Activated naive CD4-positive, alpha-beta T cell treated with anti-CD3 and anti-CD28 coated beads for 36 hours (primary cell): ENCODE results near the gene MRPL21. TPM values are rescaled to one million over a fixed set of nuclear protein-coding genes. Genes with fewer than 3 reads are reported as not detected.

Experiments used
- CTCF ChIA-PET: fragments of 350-600 bp; sonication (Branson Sonifier 250); formaldehyde crosslinking; loops from one replicate; lab custom pipeline; 2021; ENCODE audit warnings: antibody characterized with exemption; lab: Charles Lee
- DNase-seq: peaks from one replicate; pipeline ENCODE4 v3.0.0-alpha.2; 2020
- H3K27ac Mint-ChIP-seq: one replicate; pipeline ENCODE4 v1.8.0; 2021; ENCODE audit warnings: mild to moderate bottlenecking, mixed read lengths
- H3K27me3 Mint-ChIP-seq: one replicate; pipeline ENCODE4 v1.8.0; 2021; ENCODE audit warnings: low read depth, mixed read lengths
- H3K36me3 Mint-ChIP-seq: one replicate; pipeline ENCODE4 v1.8.0; 2021; ENCODE audit warnings: low read depth, mixed read lengths
- H3K4me1 Mint-ChIP-seq: one replicate; pipeline ENCODE4 v1.8.0; 2021; ENCODE audit warnings: low read depth, mixed read lengths
- H3K4me3 Mint-ChIP-seq: one replicate; pipeline ENCODE4 v1.8.0; 2021; ENCODE audit warnings: mild to moderate bottlenecking, moderate library complexity, mixed read lengths
- H3K9me3 Mint-ChIP-seq: one replicate; pipeline ENCODE4 v1.8.0; 2021; ENCODE audit warnings: mixed read lengths
- intact Hi-C: fragments of 100-400 bp; cut with micrococcal nuclease; formaldehyde crosslinking; loops from one replicate; pipeline ENCODE4 v1.15.1; 2023
- total RNA-seq, 2 experiments: library from RNA; stranded (reverse); gene quantifications; one replicate each; pipeline ENCODE4 v1.2.3, GENCODE V29; 2021

MRPL21 gene
- total RNA-seq = 10 to 100 TPM; 90.8 to 92.1 TPM

- peak within 1 kb of the TSS; percentile 85 for H3K27ac Mint-ChIP-seq
- DNase-seq = peak; percentile 88
- H3K27me3 Mint-ChIP-seq = no peaks in the 10 kb centered on the region
- no peaks in the 10 kb centered on the region for H3K9me3 Mint-ChIP-seq
- peaks cover 41% of the 10 kb centered on the region for H3K4me1 Mint-ChIP-seq
- H3K4me3 Mint-ChIP-seq = peak within 1 kb of the TSS; percentile 88
- H3K36me3 Mint-ChIP-seq = peaks cover 27% of the 10 kb centered on the region
- intact Hi-C loops = loop anchor here (1.0 to 2.0 kb wide), 2 partner anchors 61 to 145 kb away; partner anchors contain the start of gene TPCN2
- CTCF ChIA-PET = interaction anchor here (1.2 kb wide), 1 partner anchor 78 kb away, joined by 3 read pairs; no protein-coding TSS in a partner anchor
These were observed at the start of gene MRPL21, which contains the start of gene IGHMBP2 for GRCh38 chr11:68903288-68904247. MRPL21 (minus strand) TSS chr11:68903832; CDS start chr11:68903810, 22 bp downstream. IGHMBP2 (plus strand) TSS chr11:68903891; CDS start chr11:68903953, 62 bp downstream.

- no peak for DNase-seq
- H3K27me3 Mint-ChIP-seq = no peaks in the 10 kb centered on the region
- H3K4me1 Mint-ChIP-seq = peaks cover 2% of the 10 kb centered on the region
- CTCF ChIA-PET = no interaction called here
- no peak overlapping the region for H3K27ac Mint-ChIP-seq
- H3K36me3 Mint-ChIP-seq = no peaks in the 10 kb centered on the region
- intact Hi-C loops = no loop called here
- H3K9me3 Mint-ChIP-seq = no peaks in the 10 kb centered on the region
- H3K4me3 Mint-ChIP-seq = no peak overlapping the region
These were observed 47.1 kb upstream of the MRPL21 start for GRCh38 chr11:68950762-68951161.

DNA sequence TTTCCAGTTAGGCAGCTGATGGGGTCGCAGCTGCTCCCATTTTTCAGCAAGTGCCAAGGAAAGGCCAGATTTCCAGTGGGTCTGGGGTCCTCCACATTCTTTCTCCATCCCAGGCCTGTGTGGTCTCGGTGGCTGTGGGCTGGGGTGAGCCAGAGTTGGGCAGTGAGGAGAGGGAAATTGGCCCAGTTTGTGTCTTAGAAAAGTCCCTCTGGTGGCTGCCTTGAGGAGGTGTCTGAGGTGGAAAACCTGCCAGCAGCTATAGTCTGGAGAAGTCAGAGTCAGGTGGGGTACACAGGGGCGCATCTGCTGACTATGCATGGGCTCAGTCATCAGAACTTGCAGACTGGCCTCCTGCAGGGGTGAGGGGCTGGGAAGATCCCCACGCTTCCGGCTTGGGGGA, 46.6 kb upstream of the MRPL21 start:
- CTCF ChIA-PET = interaction anchor here (1.2 kb wide), 1 partner anchor 94 kb away, joined by 4 read pairs; no protein-coding TSS in a partner anchor
- Mint-ChIP-seq H3K4me1 (peaks cover 1% of the 10 kb centered on the region), H3K27ac (no peak overlapping the region)

DNA sequence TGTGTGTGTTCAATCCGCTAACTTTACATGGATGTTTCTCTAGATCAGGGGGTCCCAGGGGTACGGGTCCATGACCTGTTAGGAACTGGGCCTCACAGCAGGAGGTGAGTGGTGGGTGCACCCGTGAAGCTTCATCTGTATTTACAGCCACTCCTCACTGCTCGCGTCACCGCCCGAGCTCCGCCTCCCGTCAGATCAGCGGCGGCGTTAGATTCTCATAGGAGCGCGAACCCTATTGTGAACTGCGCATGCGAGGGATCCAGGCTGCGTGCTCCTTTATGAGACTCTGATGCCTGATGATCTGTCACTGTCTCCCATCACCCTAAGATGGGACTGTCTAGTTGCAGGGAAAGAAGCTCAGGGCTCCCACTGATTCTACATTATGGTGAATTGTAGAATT, 45.3 kb upstream of the MRPL21 start:
- intact Hi-C loops = no loop called here
- CTCF ChIA-PET = no interaction called here
- no peaks in the 10 kb centered on the region for H3K36me3 Mint-ChIP-seq
- H3K4me3 Mint-ChIP-seq = no peak overlapping the region
- no peaks in the 10 kb centered on the region for H3K9me3 Mint-ChIP-seq
- no peaks in the 10 kb centered on the region for H3K4me1 Mint-ChIP-seq
- no peak overlapping the region for H3K27ac Mint-ChIP-seq
- no peak for DNase-seq
- no peaks in the 10 kb centered on the region for H3K27me3 Mint-ChIP-seq

More for the DNA sequence above, 46.6 kb upstream of the MRPL21 start:
- H3K9me3 Mint-ChIP-seq = no peaks in the 10 kb centered on the region
- no peak overlapping the region for H3K4me3 Mint-ChIP-seq
- no peak for DNase-seq
- intact Hi-C loops = no loop called here
- H3K27me3 Mint-ChIP-seq = no peaks in the 10 kb centered on the region
- H3K36me3 Mint-ChIP-seq = no peaks in the 10 kb centered on the region

- Mint-ChIP-seq H3K9me3 (no peaks in the 10 kb centered on the region), H3K4me1 (no peaks in the 10 kb centered on the region), H3K27ac (no peak overlapping the region), H3K4me3 (no peak overlapping the region), H3K27me3 (no peaks in the 10 kb centered on the region), H3K36me3 (no peaks in the 10 kb centered on the region)
- intact Hi-C loops = no loop called here
- CTCF ChIA-PET = no interaction called here
- no peak for DNase-seq
These were observed 44.9 kb upstream of the MRPL21 start for GRCh38 chr11:68948496-68948895.

GRCh38 chr11:68947151-68947550, 43.5 kb upstream of the MRPL21 start:
- Mint-ChIP-seq H3K27me3 (no peaks in the 10 kb centered on the region), H3K36me3 (no peaks in the 10 kb centered on the region), H3K9me3 (no peaks in the 10 kb centered on the region), H3K4me3 (no peak overlapping the region), H3K27ac (no peak overlapping the region), H3K4me1 (no peaks in the 10 kb centered on the region)
- no peak for DNase-seq
- intact Hi-C loops = no loop called here
- CTCF ChIA-PET = no interaction called here

DNA sequence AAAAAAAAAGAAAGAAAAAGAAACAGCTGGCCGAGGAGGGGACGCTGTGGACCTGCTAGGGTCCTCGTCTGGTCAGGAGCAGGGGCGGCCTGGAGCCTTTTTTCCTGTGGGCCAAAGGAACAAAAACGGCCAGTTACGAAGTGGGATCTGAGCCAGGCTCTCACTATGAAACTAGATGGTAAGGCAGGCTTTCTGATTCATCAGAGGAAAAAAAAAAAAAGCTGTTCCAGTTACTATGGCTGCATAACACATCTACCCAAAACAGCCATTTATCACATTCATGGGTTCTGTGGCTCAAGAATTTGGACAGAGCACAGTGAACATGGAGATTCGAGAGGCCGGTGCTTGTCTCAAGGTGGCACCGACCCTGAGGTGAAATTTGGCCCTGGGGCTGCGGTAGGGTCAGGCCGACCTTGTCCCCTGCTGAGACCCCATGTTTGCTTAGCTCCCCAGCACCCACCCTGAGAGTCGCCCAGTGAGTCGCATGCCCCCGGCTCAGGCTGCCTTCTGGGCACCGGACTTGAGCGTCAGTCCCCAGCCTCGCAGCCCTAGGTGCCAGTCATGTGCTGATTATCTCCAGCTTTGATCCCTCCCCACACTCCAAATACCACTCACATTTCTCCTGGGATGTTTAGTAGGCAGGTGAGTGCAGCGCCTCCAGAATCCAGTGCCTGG, 42.9 kb upstream of the MRPL21 start:
- CTCF ChIA-PET = no interaction called here
- no peak overlapping the region for H3K4me3 Mint-ChIP-seq
- H3K4me1 Mint-ChIP-seq = no peaks in the 10 kb centered on the region
- intact Hi-C loops = no loop called here
- no peak overlapping the region for H3K27ac Mint-ChIP-seq
- H3K9me3 Mint-ChIP-seq = no peaks in the 10 kb centered on the region
- H3K27me3 Mint-ChIP-seq = no peaks in the 10 kb centered on the region
- no peak for DNase-seq
- no peaks in the 10 kb centered on the region for H3K36me3 Mint-ChIP-seq

GRCh38 chr11:68942751-68943271, 39.2 kb upstream of the MRPL21 start:
- intact Hi-C loops = no loop called here

DNA sequence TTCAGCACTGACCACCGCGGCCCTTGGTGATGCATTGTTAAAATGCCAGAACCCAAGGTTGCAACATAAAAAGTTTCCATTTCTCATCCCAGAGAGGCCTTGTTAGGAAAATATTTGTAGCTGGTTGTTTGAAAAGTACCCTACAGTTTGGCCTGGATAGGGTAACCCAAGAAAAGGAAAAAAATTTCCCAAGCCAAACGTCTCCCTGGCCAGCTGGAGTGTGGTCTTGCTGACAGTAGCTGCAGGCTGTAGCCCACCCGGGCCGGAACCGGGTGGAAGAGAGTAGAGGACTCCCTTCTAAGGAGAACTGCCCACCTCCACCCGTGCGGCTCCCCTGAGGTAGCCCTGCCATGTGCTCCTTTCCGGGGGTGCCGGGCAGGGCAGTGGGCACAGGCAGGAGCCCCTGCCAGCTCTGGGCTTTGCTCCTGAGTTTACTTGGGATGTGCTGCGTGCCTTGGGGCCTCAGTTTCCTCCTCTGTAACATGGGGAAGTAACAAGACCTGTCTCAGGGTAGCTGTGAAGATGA, 38.5 kb upstream of the MRPL21 start:
- H3K36me3 Mint-ChIP-seq = peaks cover 3% of the 10 kb centered on the region
- DNase-seq = no peak
- no peaks in the 10 kb centered on the region for H3K9me3 Mint-ChIP-seq
- no peak overlapping the region for H3K4me3 Mint-ChIP-seq
- H3K4me1 Mint-ChIP-seq = no peaks in the 10 kb centered on the region
- no peaks in the 10 kb centered on the region for H3K27me3 Mint-ChIP-seq
- no peak overlapping the region for H3K27ac Mint-ChIP-seq
- CTCF ChIA-PET = no interaction called here
- intact Hi-C loops = no loop called here

More at GRCh38 chr11:68942751-68943271, 39.2 kb upstream of the MRPL21 start:
- Mint-ChIP-seq H3K27me3 (no peaks in the 10 kb centered on the region), H3K4me3 (no peak overlapping the region), H3K9me3 (no peaks in the 10 kb centered on the region), H3K36me3 (peaks cover 3% of the 10 kb centered on the region), H3K27ac (no peak overlapping the region), H3K4me1 (no peaks in the 10 kb centered on the region)
- CTCF ChIA-PET = no interaction called here
- no peak for DNase-seq

- no peaks in the 10 kb centered on the region for H3K9me3 Mint-ChIP-seq
- intact Hi-C loops = no loop called here
- H3K4me1 Mint-ChIP-seq = no peaks in the 10 kb centered on the region
- no peak for DNase-seq
- CTCF ChIA-PET = no interaction called here
- H3K27ac Mint-ChIP-seq = no peak overlapping the region
- no peaks in the 10 kb centered on the region for H3K27me3 Mint-ChIP-seq
- peaks cover 4% of the 10 kb centered on the region for H3K36me3 Mint-ChIP-seq
- no peak overlapping the region for H3K4me3 Mint-ChIP-seq
These were observed 37.9 kb upstream of the MRPL21 start for GRCh38 chr11:68941324-68942094.

- H3K27me3 Mint-ChIP-seq = no peaks in the 10 kb centered on the region
- H3K4me3 Mint-ChIP-seq = no peak overlapping the region
- CTCF ChIA-PET = no interaction called here
- no peak overlapping the region for H3K27ac Mint-ChIP-seq
- H3K9me3 Mint-ChIP-seq = no peaks in the 10 kb centered on the region
- H3K36me3 Mint-ChIP-seq = peaks cover 7% of the 10 kb centered on the region
- DNase-seq = no peak
- intact Hi-C loops = no loop called here
- no peaks in the 10 kb centered on the region for H3K4me1 Mint-ChIP-seq
These were observed 37.2 kb upstream of the MRPL21 start for GRCh38 chr11:68940651-68941323.
